ENCODE measurements around the gene MVB12B. TPM values are rescaled to one million over a fixed set of nuclear protein-coding genes. Genes with fewer than 3 reads are reported as not detected.

Gene MVB12B
- total RNA-seq, 1 experiment from 2014 or later = 3.2 TPM

DNA sequence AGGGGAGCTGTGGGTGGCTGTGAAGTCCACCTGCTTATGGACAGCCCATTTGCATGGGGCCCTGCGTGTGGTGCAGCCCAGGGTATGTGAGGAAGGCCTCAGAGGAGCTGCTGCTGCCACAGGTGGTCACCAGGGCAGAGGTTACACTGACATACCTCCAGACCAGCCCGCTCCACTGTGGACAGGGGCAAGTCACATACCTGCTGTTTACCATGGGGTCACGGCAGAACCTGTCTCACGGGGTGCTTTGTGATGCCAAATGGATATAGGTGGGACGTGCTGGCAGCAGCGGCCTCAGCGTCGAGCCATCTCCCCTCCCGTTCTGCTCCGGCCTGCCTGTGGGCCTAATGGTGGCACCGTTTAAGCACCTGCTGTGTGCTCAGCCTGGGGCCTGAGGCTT, 159.6 kb downstream of the MVB12B start:
- H3K4me3 ChIP-seq = no peak overlapping the region
- no peaks in the 10 kb centered on the region for H3K27me3 ChIP-seq
- DNase-seq = no peak
- no peaks in the 10 kb centered on the region for H3K9me3 ChIP-seq
- no peaks in the 10 kb centered on the region for H3K36me3 ChIP-seq

DNA sequence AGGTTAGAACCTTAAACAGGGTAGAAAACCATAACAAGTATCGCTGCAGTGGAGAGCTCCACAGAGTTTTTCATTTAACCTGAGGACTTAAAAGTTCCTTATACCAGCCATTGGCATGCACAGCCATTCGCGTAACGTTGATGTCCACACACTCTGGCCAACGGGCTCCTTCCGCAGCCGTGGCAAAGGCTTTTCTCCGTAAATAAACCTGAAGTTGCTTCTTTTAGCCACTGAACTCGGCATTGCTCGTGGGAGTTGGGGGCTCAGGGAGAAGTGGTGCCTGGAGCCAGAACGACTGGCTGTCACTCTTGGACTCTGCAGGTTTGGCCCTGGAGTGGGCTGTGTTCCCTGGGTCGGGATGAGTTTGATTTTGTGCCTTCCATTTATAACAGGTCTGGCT, 161.2 kb downstream of the MVB12B start:
- Histone ChIP-seq H3K27me3 (no peaks in the 10 kb centered on the region), H3K9me3 (no peaks in the 10 kb centered on the region), H3K36me3 (no peaks in the 10 kb centered on the region), H3K4me3 (no peak overlapping the region)
- DNase-seq = no peak

DNA sequence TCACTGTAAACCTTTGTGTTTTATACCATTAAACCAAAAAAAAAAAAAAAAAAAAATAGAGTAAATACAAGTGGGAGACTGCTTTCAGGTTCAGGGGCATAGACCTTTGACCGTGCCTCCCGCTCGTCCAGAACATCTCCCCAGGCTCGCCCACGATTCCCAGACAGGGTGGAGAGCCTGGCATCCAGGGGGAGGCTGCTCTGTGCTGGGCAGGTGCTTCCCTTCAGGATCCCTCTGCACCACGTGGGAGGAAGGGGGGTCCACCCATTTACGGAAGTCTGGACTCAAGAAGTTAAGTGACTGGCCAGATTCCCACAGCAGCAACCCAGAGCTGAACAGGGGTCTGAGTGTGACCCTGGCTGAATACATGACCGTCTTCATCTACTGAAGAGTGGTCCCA, 161.7 kb downstream of the MVB12B start:
- H3K4me3 ChIP-seq = no peak overlapping the region
- H3K9me3 ChIP-seq = no peaks in the 10 kb centered on the region
- H3K36me3 ChIP-seq = no peaks in the 10 kb centered on the region
- DNase-seq = no peak
- H3K27me3 ChIP-seq = no peaks in the 10 kb centered on the region

DNA sequence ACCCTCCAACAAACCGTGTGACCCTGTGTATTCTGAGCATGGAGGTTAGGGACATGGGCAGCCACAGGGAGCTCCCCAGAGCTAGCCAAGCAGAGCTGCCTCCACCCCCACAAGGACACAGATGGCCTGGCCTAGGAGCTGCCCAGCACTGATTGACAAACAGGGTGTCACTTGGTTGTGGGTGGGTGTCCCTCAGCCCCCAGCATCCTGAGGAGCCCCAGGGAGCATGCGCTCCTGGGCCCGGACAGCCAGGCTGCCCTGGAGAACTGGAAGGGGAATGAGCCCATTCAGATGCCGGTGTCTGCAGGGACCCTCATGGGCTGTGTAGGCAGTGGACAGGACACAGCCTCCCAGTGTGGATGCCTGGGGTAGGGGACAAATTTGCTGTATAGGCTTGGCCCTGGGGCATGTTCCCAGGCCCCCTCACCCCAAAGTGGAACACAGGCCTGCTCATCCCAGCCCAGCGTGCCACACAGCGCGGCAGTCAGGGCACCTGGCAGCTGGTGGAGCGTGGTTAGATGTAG, 162.3 kb downstream of the MVB12B start:
- Histone ChIP-seq H3K27me3 (no peaks in the 10 kb centered on the region), H3K9me3 (no peaks in the 10 kb centered on the region), H3K4me3 (no peak overlapping the region), H3K36me3 (no peaks in the 10 kb centered on the region)
- no peak for DNase-seq

DNA sequence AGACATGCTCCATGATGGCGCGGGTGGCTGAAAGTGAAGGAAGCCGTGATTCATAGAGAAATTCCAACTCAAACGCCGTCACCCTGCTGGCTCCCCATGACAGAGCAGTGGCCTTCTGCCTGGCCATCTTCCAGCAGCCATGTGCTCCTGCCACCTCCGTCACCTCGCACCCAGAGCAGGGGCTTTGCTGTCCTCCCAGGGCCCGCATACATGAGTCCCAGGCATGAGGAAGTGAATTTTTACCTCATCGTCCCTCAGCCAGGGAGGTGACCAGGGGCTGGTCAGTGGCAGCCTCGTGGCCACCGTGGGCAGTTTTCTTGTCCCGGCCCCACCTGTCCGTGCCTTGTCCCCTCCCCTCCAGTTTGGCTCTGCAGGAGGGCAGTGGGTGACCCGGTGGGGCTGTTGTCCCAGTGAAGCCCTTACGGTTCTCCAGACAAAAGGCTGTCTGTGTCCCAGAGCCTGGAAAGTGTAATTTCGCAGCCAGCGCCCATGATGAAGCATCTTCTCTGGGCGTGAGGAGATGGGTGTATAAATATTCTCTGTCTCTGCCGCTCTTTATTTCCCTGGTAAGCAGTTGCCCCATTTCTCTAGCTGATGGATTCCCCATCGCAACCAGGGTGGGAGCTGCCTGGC, 163.1 kb downstream of the MVB12B start:
- no peak for DNase-seq
- Histone ChIP-seq H3K36me3 (no peaks in the 10 kb centered on the region), H3K4me3 (no peak overlapping the region), H3K9me3 (no peaks in the 10 kb centered on the region), H3K27me3 (no peaks in the 10 kb centered on the region)

DNA sequence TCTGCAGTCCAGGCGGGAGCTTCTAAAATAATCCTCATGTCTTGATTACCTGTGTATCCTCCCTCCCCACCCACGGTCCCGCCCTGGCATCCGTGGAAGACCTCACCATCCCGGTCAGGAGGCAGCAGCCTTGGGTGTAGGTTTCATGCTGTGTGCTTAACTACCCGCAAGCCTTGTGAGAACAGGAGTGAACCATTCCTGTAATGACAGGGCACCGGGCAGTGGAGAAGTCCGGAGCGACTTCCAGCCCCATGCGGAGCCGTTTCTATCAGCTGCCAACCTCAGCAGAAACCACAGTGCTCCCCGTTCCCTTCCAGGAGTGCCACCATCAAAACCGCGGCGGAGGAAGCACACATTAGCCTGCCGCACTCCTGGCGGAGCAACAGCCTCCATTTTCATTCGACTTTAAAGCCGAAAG, 163.6 kb downstream of the MVB12B start:
- H3K9me3 ChIP-seq = no peaks in the 10 kb centered on the region
- no peaks in the 10 kb centered on the region for H3K36me3 ChIP-seq
- no peak for DNase-seq
- H3K4me3 ChIP-seq = no peak overlapping the region
- no peaks in the 10 kb centered on the region for H3K27me3 ChIP-seq

DNA sequence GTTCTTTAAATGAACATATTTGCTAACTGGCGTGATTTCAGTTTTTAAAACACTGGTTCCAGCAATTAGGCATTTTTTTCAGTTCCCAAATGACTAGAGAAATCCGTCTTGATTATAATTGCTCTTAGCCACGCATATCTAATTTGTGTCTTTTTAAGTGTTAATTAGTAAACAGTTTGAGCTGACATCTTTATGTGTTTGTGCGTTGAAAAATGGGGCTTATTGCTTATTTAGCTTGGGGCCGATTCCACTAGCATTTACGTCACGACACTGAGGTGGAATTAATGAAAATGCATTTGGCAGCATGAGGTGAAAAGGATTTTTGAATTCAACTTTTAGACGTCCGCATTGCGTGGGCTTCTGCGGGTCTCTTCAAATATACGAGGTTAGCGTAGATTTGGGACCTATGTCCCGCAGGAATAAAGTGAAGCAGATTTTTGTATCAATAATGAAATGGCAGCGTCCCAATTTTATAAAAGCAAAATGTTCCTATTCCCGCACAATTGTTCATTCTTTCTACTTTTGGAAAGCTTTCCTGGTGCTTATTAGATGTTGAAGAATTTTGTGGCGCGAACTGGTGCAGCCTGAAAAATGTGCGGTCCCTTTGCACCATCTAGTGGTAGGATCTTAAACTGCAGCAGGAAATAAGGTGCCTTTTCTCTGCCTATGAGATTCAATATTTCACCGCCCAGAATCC, 164.4 kb downstream of the MVB12B start:
- Histone ChIP-seq H3K27me3 (no peaks in the 10 kb centered on the region), H3K9me3 (no peaks in the 10 kb centered on the region), H3K36me3 (no peaks in the 10 kb centered on the region), H3K4me3 (no peak overlapping the region)
- DNase-seq = no peak

DNA sequence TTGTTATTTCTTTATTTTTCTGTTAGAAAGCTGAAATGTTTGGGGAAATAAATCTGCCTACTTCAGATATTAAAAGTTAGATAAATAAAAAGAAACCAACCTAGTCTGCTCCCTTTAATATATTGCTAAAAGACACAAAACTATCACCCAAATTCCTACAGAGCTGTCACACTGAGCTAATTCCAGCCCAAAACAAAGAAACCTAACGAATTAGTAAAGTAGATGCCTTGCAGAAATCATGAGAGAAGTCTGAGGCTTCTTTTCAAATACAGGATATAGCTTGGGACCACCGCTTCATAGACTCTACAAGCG, 164.9 kb downstream of the MVB12B start:
- H3K9me3 ChIP-seq = no peaks in the 10 kb centered on the region
- H3K36me3 ChIP-seq = no peaks in the 10 kb centered on the region
- H3K4me3 ChIP-seq = no peak overlapping the region
- DNase-seq = no peak
- no peaks in the 10 kb centered on the region for H3K27me3 ChIP-seq

DNA sequence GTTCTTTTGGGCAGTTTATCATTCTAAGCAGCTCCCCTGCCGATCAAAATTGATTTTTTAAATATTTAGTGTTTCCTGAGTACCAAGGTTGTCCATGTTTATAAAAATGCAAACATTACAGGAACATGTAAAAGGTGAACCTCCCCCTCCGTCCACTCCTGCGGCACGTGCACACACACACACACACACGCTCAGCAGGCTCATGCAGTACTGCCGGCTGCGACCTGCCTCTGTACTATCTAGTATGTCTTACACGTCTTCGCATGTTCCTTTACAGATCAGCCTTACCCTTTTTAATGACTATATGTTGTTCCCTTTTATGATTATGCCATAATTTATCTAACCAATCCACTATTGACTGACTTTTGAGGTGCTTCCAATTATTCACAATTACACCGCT, 165.3 kb downstream of the MVB12B start:
- no peaks in the 10 kb centered on the region for H3K9me3 ChIP-seq
- H3K27me3 ChIP-seq = no peaks in the 10 kb centered on the region
- no peaks in the 10 kb centered on the region for H3K36me3 ChIP-seq
- no peak overlapping the region for H3K4me3 ChIP-seq
- no peak for DNase-seq

DNA sequence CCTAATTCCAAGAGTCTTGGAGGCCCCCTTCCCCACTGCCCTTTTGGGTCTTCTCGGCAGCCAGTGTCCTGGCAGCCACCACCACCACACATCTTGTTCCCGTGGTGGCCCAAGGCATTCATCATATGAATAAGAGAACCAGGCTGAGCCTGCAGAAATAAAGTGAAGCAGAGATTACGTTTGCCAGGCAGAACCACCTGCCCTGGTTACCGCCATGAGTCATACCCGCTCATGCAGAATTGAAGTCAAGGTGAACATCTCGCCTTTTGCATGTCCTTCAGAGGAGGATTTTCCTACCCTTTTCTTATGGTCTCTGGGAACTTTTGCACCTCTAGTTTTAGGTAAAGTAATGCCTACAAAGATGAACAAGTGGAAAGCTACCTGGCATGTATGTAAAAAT, 167.6 kb downstream of the MVB12B start:
- Histone ChIP-seq H3K4me3 (no peak overlapping the region), H3K27me3 (no peaks in the 10 kb centered on the region), H3K9me3 (no peaks in the 10 kb centered on the region), H3K36me3 (no peaks in the 10 kb centered on the region)
- no peak for DNase-seq

DNA sequence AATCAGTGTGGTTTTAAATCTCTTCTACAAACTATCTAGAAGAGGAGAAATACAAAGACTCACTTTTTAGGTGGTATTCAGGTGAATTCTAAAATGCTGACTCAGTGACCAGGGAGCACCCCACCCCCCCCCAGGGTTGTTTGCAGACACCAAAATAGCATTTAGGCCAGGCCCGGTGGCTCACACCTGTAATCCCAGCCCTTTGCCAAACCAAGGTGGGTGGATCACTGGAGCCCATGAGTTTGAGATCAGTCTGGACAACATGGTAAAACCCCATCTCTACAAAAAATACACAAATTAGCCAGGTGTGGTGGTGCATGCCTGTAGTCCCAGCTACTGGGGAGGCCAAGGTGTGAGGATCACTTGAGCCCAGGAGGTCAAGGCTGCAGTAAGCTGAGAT, 168.1 kb downstream of the MVB12B start:
- no peaks in the 10 kb centered on the region for H3K9me3 ChIP-seq
- no peaks in the 10 kb centered on the region for H3K27me3 ChIP-seq
- DNase-seq = no peak
- no peak overlapping the region for H3K4me3 ChIP-seq
- H3K36me3 ChIP-seq = no peaks in the 10 kb centered on the region

DNA sequence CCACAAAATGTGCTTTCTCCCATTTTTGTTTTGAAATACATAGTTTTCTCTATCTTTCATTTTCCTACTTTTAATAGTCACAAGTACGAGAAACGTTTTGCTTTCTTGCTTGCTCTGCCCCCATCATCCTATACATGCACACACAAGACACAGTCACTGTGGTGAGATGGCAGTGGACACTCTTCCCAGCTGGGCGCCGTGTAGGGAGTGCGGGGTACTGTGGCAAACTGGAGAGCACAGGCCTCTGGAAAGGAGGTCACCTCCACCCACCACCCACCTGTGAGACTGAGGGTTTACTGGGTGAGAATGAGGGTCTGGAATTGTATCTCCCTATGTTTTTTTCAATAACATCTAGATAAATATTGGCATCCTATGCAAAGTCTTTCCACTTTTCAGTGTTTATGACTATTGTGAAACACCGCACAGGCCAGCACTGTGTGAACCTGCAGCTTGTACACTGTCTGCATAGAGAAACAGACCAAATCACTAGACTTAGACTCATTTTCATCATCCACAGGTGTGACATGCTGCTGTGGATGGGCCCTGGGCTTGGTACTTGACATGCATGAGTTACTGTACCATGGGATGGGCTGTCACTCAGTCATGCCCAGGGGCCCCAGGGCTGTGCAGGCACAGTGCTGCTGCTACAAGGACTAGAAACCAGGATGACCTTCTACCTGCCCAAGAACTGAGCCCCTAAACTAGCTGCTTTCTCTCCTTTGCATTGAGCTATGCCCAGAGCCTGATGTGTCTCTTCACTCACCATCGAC, 169.0 kb downstream of the MVB12B start:
- Histone ChIP-seq H3K36me3 (no peaks in the 10 kb centered on the region), H3K27me3 (no peaks in the 10 kb centered on the region), H3K4me3 (no peak overlapping the region), H3K9me3 (no peaks in the 10 kb centered on the region)
- no peak for DNase-seq

DNA sequence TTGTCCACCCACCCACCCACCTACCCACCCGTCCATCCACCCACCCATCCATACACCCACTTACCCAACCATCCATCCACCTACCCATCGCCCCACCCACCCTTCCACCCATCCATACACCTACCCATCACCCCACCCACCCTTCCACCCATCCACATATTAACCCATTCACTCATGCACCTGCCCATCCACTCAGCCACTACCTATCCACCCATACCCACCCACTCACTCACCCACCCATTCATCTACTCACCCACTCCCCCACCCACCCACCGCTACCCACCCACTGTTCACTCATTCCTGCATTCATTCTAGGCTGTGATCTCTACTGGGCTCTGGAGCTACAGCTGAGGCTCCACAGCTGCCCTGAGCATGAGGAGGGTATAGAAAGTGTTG, 169.6 kb downstream of the MVB12B start:
- H3K9me3 ChIP-seq = no peaks in the 10 kb centered on the region

DNA sequence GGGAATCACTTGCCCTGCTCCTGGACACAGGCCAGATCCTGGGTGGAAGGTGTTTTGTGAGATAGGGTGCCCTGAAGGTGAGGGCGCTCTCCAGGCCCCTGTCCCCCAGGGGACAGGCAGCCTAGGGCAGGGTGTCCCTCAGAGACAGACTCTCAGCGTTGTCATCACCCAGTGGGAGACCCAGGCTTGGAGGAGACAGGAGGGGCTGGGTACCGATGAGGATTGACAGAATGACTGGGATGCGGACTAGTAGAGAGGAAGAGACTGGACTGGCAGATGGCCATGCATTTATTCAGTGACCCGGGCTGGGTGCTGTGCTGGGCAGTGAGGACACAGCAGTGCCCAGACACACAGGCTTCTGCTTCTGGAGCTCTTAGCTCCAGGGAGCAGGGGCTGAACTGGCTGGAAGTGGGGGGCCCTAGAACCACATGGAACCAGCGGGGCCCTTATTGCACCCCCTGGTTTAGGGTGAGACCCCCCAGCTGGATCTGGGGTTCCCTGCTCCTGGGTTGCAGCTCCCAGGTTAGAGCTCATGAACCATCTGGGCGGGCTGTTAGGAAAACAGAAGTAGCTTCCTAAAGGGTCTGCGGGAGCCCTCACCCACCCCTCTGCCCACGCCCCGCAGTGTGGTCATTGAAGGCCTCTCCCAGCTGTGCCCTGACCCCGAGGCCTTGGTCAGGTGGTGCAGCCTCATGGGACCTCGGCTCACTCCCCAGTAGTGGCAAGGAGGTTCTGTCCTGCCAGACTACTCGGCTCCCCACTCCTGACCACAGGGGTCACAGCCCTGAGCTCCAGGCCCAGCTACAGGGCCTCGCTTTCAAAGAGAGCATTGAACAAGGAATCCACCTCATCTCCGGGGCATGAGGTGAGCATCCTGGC, 170.4 kb downstream of the MVB12B start:
- no peak for DNase-seq
- H3K36me3 ChIP-seq = no peaks in the 10 kb centered on the region
- no peaks in the 10 kb centered on the region for H3K9me3 ChIP-seq
- H3K27me3 ChIP-seq = no peaks in the 10 kb centered on the region
- no peak overlapping the region for H3K4me3 ChIP-seq

More for the DNA sequence above, 169.6 kb downstream of the MVB12B start:
- H3K36me3 ChIP-seq = no peaks in the 10 kb centered on the region
- H3K4me3 ChIP-seq = no peak overlapping the region
- no peaks in the 10 kb centered on the region for H3K27me3 ChIP-seq
- DNase-seq = no peak

DNA sequence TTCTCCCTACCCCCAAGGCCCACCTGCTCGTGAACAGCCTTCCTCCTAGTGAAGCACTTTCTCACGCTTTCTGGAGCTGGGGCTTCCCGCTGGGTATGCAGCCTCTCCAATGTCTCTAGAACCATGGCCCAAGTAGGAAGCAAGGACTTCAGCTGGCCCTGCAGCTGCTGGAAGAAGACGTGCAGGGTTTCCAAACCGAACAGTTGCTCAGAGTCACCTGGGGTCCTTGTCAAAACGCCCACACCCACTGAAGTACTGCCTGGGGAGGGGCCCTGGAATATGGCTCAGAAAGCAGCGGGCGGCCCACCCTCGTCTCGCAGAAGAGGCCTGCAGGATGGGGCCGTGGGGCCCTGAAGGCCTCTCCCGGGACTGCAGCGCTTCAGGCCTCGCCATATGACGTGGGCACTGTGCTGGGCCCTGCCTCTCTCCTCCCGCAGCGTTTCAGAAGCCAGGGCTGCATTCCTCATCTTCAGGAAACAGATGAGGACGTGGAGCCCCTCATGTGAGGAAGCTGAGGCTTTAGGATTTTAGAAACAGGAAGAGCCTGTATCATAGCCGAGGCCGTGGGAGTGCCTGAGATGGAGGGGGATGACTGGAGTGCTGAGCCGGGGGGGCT, 171.1 kb downstream of the MVB12B start:
- Histone ChIP-seq H3K9me3 (no peaks in the 10 kb centered on the region), H3K4me3 (no peak overlapping the region), H3K36me3 (no peaks in the 10 kb centered on the region), H3K27me3 (no peaks in the 10 kb centered on the region)
- DNase-seq = no peak

DNA sequence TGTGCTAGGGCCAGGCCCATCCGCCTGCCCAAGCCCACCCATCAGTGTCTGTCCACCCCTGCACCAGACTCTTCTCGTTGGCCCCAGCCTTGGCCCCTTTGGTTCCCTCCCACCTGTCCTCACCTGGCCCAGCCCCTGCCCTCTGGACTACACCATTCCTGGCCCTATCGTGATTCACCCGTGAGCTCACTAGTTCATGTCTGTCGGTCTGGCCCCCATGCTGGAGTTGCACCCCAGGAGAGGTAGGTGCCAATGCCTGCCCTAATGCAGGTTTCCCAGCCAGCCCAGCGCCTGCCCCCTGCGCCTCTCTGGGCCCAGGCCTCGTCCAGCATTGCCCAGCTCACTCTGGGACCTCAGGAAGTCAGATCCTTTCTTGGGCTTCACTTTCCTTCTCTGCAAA, 171.7 kb downstream of the MVB12B start:
- DNase-seq = no peak
- no peaks in the 10 kb centered on the region for H3K9me3 ChIP-seq
- no peaks in the 10 kb centered on the region for H3K36me3 ChIP-seq
- H3K27me3 ChIP-seq = no peaks in the 10 kb centered on the region
- no peak overlapping the region for H3K4me3 ChIP-seq

Measured in MG63 (cell line).